K562 (cell line): ENCODE data around the gene ATRNL1. TPM values are rescaled to one million over a fixed set of nuclear protein-coding genes. Genes with fewer than 3 reads are reported as not detected.

Experiments used
- ATAC-seq: fragments of 200-7000 bp; cut with Tn5 transposase; 3 replicates; pipeline ENCODE4 v1.9.1; 2020; ENCODE audit warnings: moderate library complexity
- BruUV-seq: library from RNA; stranded (reverse); fragments of 400-500 nt; replicated peaks from 2 replicates; lab custom pipeline; 2021; lab: Mats Ljungman, UMichigan
- CTCF ChIA-PET: fragments of 300-600 bp; formaldehyde crosslinking; extraction: SDS; loops from one replicate; lab custom pipeline; 2021; ENCODE audit warnings: low intra/inter-chr PET ratio; lab: Yijun Ruan, JAX
- POLR2A ChIA-PET: fragments of 300-600, 350-650 bp; sonication (Branson Sonifier 250); formaldehyde crosslinking; extraction: SDS; loops from one replicate; lab custom pipeline; 2021; ENCODE audit warnings: antibody characterized with exemption, inconsistent platforms; lab: Yijun Ruan, JAX
- DNase-seq, 4 experiments: peaks; one replicate each; pipeline versions ENCODE4 v3.0.0 to v3.0.0-alpha.2; 2011 to 2018; ENCODE audit warnings: low spot score in 3 of 4, mixed read lengths in 3 of 4; ENCODE audit errors: extremely low read depth in 1 of 4
- FAIRE-seq: peaks from 2 replicates; lab custom pipeline; 2011; peaks lifted over from hg19 to GRCh38; lab: Jason Lieb, UNC
- H2AFZ ChIP-seq: 2 replicates; pipeline ENCODE4 v1.6.0; 2011; ENCODE audit warnings: low read depth, low read length, control low read depth, inconsistent platforms
- H3K27ac ChIP-seq: fragments of 200-600 bp; 3 replicates; pipeline ENCODE4 v1.8.0; 2011; ENCODE audit warnings: low read depth, mild to moderate bottlenecking, control low read depth, inconsistent platforms, low read length, moderate library complexity, mixed read lengths; ENCODE audit errors: extremely low read depth
- H3K27me3 ChIP-seq, 2 experiments: fragments of 300-600 bp in 1 of 2; 2 replicates in 1 of 2; 3 replicates in 1 of 2; pipeline versions ENCODE4 v1.6.0 to v1.8.0; 2011; ENCODE audit warnings: inconsistent platforms in 2 of 2, low read length in 2 of 2, mild to moderate bottlenecking in 1 of 2, mixed read lengths in 1 of 2, moderate library complexity in 1 of 2; ENCODE audit not compliant: control insufficient read depth in 2 of 2, insufficient read depth in 2 of 2
- H3K36me3 ChIP-seq: fragments of 300-600 bp; 3 replicates; pipeline ENCODE4 v1.8.0; 2011; ENCODE audit warnings: mild to moderate bottlenecking, low read length, inconsistent platforms; ENCODE audit not compliant: control insufficient read depth, insufficient read depth
- H3K4me1 ChIP-seq, 2 experiments: fragments of 200-600 bp in 1 of 2; replicated peaks in 1 of 2; 2 replicates in 1 of 2; 3 replicates in 1 of 2; pipeline versions ENCODE4 v1.5.1 to v1.8.0; 2011; ENCODE audit warnings: inconsistent platforms in 2 of 2, low read length in 2 of 2, mild to moderate bottlenecking in 1 of 2, mixed read lengths in 1 of 2, moderate library complexity in 1 of 2; ENCODE audit not compliant: control insufficient read depth in 2 of 2, insufficient read depth in 2 of 2
- H3K4me2 ChIP-seq: 2 replicates; pipeline ENCODE4 v1.6.1; 2011; ENCODE audit warnings: low read length, control low read depth, inconsistent platforms, mixed read lengths; ENCODE audit not compliant: insufficient read depth
- H3K4me3 ChIP-seq: fragments of 200-600 bp; sonication (generic), shearing (Covaris generic); 2 replicates; pipeline ENCODE4 v1.5.1; 2016; ENCODE audit warnings: control low read depth, inconsistent platforms
- H3K79me2 ChIP-seq: fragments of 200-600 bp; 3 replicates; pipeline ENCODE4 v1.8.0; 2011; ENCODE audit warnings: low read length, inconsistent platforms; ENCODE audit not compliant: control insufficient read depth, insufficient read depth
- H3K9ac ChIP-seq, 2 experiments: 2 replicates each; pipeline versions ENCODE4 v1.6.0 to v1.6.1; 2011; ENCODE audit warnings: low read depth in 2 of 2, low read length in 2 of 2, control low read depth in 1 of 2, inconsistent platforms in 1 of 2, mild to moderate bottlenecking in 1 of 2, mixed read lengths in 1 of 2; ENCODE audit not compliant: insufficient read depth in 1 of 2
- H3K9me1 ChIP-seq: one replicate; pipeline ENCODE4 v1.6.0; 2011; ENCODE audit warnings: inconsistent platforms, mild to moderate bottlenecking, low read length, moderate library complexity; ENCODE audit not compliant: control insufficient read depth, insufficient read depth
- H3K9me3 ChIP-seq: replicated peaks from 2 replicates; pipeline ENCODE4 v1.5.1; 2011; ENCODE audit warnings: low read depth, low read length, inconsistent platforms; ENCODE audit not compliant: control insufficient read depth, insufficient read depth
- H4K20me1 ChIP-seq: replicated peaks from 2 replicates; pipeline ENCODE4 v1.6.1; 2011; ENCODE audit warnings: low read length, inconsistent platforms, mixed read lengths; ENCODE audit not compliant: control insufficient read depth, insufficient read depth
- E2F6 ChIP-seq, 2 experiments: IDR thresholded peaks; 2 replicates each; pipeline ENCODE4 v1.6.1; 2011; ENCODE audit warnings: borderline replicate concordance in 1 of 2, control low read depth in 1 of 2, low read depth in 1 of 2, low read length in 1 of 2, mild to moderate bottlenecking in 1 of 2, mixed read lengths in 1 of 2, moderate library complexity in 1 of 2; ENCODE audit not compliant: insufficient read depth in 1 of 2, insufficient read length in 1 of 2, poor library complexity in 1 of 2, severe bottlenecking in 1 of 2; ENCODE audit errors: extremely low read depth in 1 of 2
- KDM2B ChIP-seq: fragments of 250-450 bp; sonication (Bioruptor Pico); IDR thresholded peaks from 2 replicates; pipeline ENCODE4 v1.8.0; 2021; ENCODE audit warnings: mild to moderate bottlenecking, moderate library complexity
- NELFE ChIP-seq: IDR thresholded peaks from 2 replicates; pipeline ENCODE4 v1.6.1; 2011; ENCODE audit warnings: mild to moderate bottlenecking; ENCODE audit not compliant: insufficient read depth, insufficient read length
- PTBP1 ChIP-seq: fragments of 200-400 bp; formaldehyde crosslinking; IDR thresholded peaks from 2 replicates; pipeline ENCODE4 v1.6.1; 2017; ENCODE audit warnings: low read depth, low read length
- RFX1 ChIP-seq: fragments of 450-650 bp; IDR thresholded peaks from 2 replicates; pipeline ENCODE4 v1.6.1; 2016; ENCODE audit warnings: mild to moderate bottlenecking, moderate library complexity
- SETDB1 ChIP-seq: IDR thresholded peaks from one replicate; pipeline ENCODE4 v1.6.1; 2012; ENCODE audit warnings: low read length, control low read depth, inconsistent platforms
- SLC30A9 ChIP-seq: fragments of 250-450 bp; sonication (Bioruptor Pico); IDR thresholded peaks from 2 replicates; pipeline ENCODE4 v1.8.0; 2022; ENCODE audit warnings: mild to moderate bottlenecking, moderate library complexity
- SMAD1 ChIP-seq: fragments of 150-350 bp; IDR thresholded peaks from 2 replicates; pipeline ENCODE4 v1.6.1; 2014; ENCODE audit warnings: low read length, low read depth; ENCODE audit not compliant: partially characterized antibody
- USF2 ChIP-seq: sonication (generic); formaldehyde crosslinking; IDR thresholded peaks from 2 replicates; pipeline ENCODE4 v1.5.0; 2020; ENCODE audit warnings: missing genetic modification reagents
- ZBTB12 ChIP-seq: fragments of 250-450 bp; sonication (Bioruptor Pico); IDR thresholded peaks from 2 replicates; pipeline ENCODE4 v1.4.0; 2020
- WGBS: fragments of 100-300 bp; shearing (Covaris generic); methylation state at CpG from one replicate; pipeline ENCODE4 v1.1.6; 2016; ENCODE audit warnings: low coverage, mixed read lengths; ENCODE audit not compliant: insufficient coverage; ENCODE audit errors: missing lambda C conversion rate; 5-methylcytosine and 5-hydroxymethylcytosine counted together
- in situ Hi-C: fragments of 300-500 bp; cut with MboI; formaldehyde crosslinking; loops from 4 replicates; pipeline ENCODE4 v1.15.0; 2018; ENCODE audit warnings: inconsistent platforms, mixed read lengths
- intact Hi-C: fragments of 100-400 bp; cut with micrococcal nuclease; formaldehyde crosslinking; loops from 2 replicates; pipeline ENCODE4 v1.14.2; 2022
- polyA plus RNA-seq, 8 experiments: library from polyadenylated mRNA; depleted of rRNA in 4 of 8; stranded (reverse) in 5 of 8; unstranded in 3 of 8; fragments of >200 nt; fragmentation: Nextera tagmentation in 2 of 8; fragmentation: Illumina TruSeq in 1 of 8; extraction: Ambion mirVana in 2 of 8; extraction: Trizol in 1 of 8; gene quantifications; 2 replicates each; pipeline versions ENCODE4 v1.2.1 to v1.2.3, GENCODE V29; 2011 to 2014; ENCODE audit warnings: inconsistent platforms in 1 of 8, missing spikeins in 1 of 8
- total RNA-seq, 7 experiments: library from RNA; depleted of rRNA in 6 of 7; stranded (reverse); fragments of >200 nt in 6 of 7; fragmentation: Illumina TruSeq in 2 of 7; extraction: Trizol in 2 of 7; gene quantifications; 2 replicates each; pipeline versions ENCODE4 v1.2.1 to v1.2.3, GENCODE V29; 2011 to 2021; ENCODE audit warnings: low replicate concordance in 1 of 7

Gene ATRNL1
- total and polyA plus RNA-seq, 9 of the 15 experiments (the other 6 are each of a cell fraction or from before 2014, with no cell fraction given), result 0.18 TPM; not detected in 8

GRCh38 chr10:115921795-115922194 lies 828.6 kb downstream of the ATRNL1 start:
- DNase-seq (no peak), FAIRE-seq (no peak), ATAC-seq (no peak)
- no peaks in the 10 kb centered on the region for H3K9me1 ChIP-seq
- H3K27me3 ChIP-seq, result no peaks in the 10 kb centered on the region
- CTCF ChIA-PET, result no interaction called here
- H3K9ac ChIP-seq, result no peak overlapping the region
- no peaks in the 10 kb centered on the region for H3K79me2 ChIP-seq
- POLR2A ChIA-PET, result no interaction called here
- no peak overlapping the region for H3K27ac ChIP-seq
- intact Hi-C loops (no loop called here), in situ Hi-C loops (no loop called here)
- no peak for TF ChIP-seq SLC30A9
- TF ChIP-seq ZBTB12, result no peak
- TF ChIP-seq PTBP1, result no peak
- TF ChIP-seq SETDB1, result no peak
- no peaks in the 10 kb centered on the region for H3K9me3 ChIP-seq
- no TSS peak for BruUV-seq
- H3K4me1 ChIP-seq, result no peaks in the 10 kb centered on the region
- no peak overlapping the region for H2AFZ ChIP-seq
- no peak overlapping the region for H3K4me3 ChIP-seq
- no peak overlapping the region for H3K4me2 ChIP-seq
- no peaks in the 10 kb centered on the region for H3K36me3 ChIP-seq
- H4K20me1 ChIP-seq, result no peaks in the 10 kb centered on the region
- WGBS, result 5% methylated on average over 4 of the region's 4 CpGs

GRCh38 chr10:115931309-115931708 lies 838.1 kb downstream of the ATRNL1 start:
- no peak overlapping the region for H3K27ac ChIP-seq
- H3K9me3 ChIP-seq, result no peaks in the 10 kb centered on the region
- no peak overlapping the region for H3K9ac ChIP-seq
- H2AFZ ChIP-seq, result no peak overlapping the region
- 17% methylated on average over 1 of the region's 2 CpGs for WGBS
- DNase-seq (no peak), FAIRE-seq (no peak), ATAC-seq (no peak)
- POLR2A ChIA-PET, result no interaction called here
- no peak overlapping the region for H3K4me3 ChIP-seq
- H4K20me1 ChIP-seq, result no peaks in the 10 kb centered on the region
- no peak overlapping the region for H3K4me2 ChIP-seq
- in situ Hi-C loops, result no loop called here
- no peaks in the 10 kb centered on the region for H3K4me1 ChIP-seq
- CTCF ChIA-PET, result no interaction called here
- intact Hi-C loops, result no loop called here
- no peaks in the 10 kb centered on the region for H3K27me3 ChIP-seq
- TF ChIP-seq NELFE, result no peak
- no peak for TF ChIP-seq KDM2B (CRISPR knock-in tag)
- no peak for TF ChIP-seq RFX1
- TF ChIP-seq SMAD1, result no peak
- TF ChIP-seq E2F6 (IDR thresholded peaks at IDR 0.05; ENCODE audit: borderline replicate concordance in 1 of 2, extremely low read depth in 1 of 2, insufficient read depth in 1 of 2, insufficient read length in 1 of 2, low read depth in 1 of 2, low read length in 1 of 2, poor library complexity in 1 of 2, severe bottlenecking in 1 of 2), result no peak
- TF ChIP-seq USF2, result no peak
- BruUV-seq, result no TSS peak
- H3K9me1 ChIP-seq, result no peaks in the 10 kb centered on the region
- no peaks in the 10 kb centered on the region for H3K79me2 ChIP-seq
- H3K36me3 ChIP-seq, result no peaks in the 10 kb centered on the region
